HL-60 (cell line): Measurements from ENCODE around the gene RYR3.

Experiments
- DNase-seq, 2 experiments: peaks; one replicate each; pipeline ENCODE4 v3.0.0-alpha.2; 2010 to 2020; ENCODE audit warnings: low read depth in 1 of 2, low spot score in 1 of 2
- H3K27ac ChIP-seq: fragments of 250-450 bp; sonication (Bioruptor Pico); replicated peaks from 2 replicates; pipeline ENCODE4 v1.5.1; 2020; ENCODE audit warnings: mild to moderate bottlenecking, moderate library complexity
- H3K27me3 ChIP-seq: fragments of 250-450 bp; sonication (Bioruptor Pico); 2 replicates; pipeline ENCODE4 v1.5.1; 2021; ENCODE audit warnings: mild to moderate bottlenecking, moderate library complexity; ENCODE audit not compliant: insufficient read depth, poor library complexity, severe bottlenecking
- H3K4me3 ChIP-seq: replicated peaks from 2 replicates; pipeline ENCODE4 v1.5.1; 2011; ENCODE audit warnings: mild to moderate bottlenecking, control low read depth, low read length; ENCODE audit not compliant: insufficient read depth
- GABPA ChIP-seq: IDR thresholded peaks from 2 replicates; pipeline ENCODE4 v1.6.1; 2012; ENCODE audit warnings: low read depth
- POLR2AphosphoS5 ChIP-seq: IDR thresholded peaks from 2 replicates; pipeline ENCODE4 v1.6.1; 2012; ENCODE audit warnings: low read depth
- REST ChIP-seq: IDR thresholded peaks from 2 replicates; pipeline ENCODE4 v1.6.1; 2012; ENCODE audit warnings: low read depth; ENCODE audit not compliant: insufficient replicate concordance
- SPI1 ChIP-seq: IDR thresholded peaks from 2 replicates; pipeline ENCODE4 v1.6.1; 2012; ENCODE audit warnings: low read depth, mild to moderate bottlenecking, borderline replicate concordance
- TF ChIP-seq, protein P1 (sequence below): IDR thresholded peaks from one replicate; pipeline ENCODE4 v1.5.1; 2011; ENCODE audit warnings: low read length, control low read depth, inconsistent platforms; ENCODE audit not compliant: insufficient read depth

Gene RYR3

GRCh38 chr15:33670567-33670966 is 359.8 kb downstream of the RYR3 start:
- DNase-seq: no peak
- no peak overlapping the region for H3K4me3 ChIP-seq
- peaks cover 2% of the 10 kb centered on the region for H3K27me3 ChIP-seq
- H3K27ac ChIP-seq: no peak overlapping the region
- TF ChIP-seq SPI1 (no peak), GABPA (no peak), REST (no peak), POLR2AphosphoS5 (no peak)
- TF ChIP-seq, protein P1, sequence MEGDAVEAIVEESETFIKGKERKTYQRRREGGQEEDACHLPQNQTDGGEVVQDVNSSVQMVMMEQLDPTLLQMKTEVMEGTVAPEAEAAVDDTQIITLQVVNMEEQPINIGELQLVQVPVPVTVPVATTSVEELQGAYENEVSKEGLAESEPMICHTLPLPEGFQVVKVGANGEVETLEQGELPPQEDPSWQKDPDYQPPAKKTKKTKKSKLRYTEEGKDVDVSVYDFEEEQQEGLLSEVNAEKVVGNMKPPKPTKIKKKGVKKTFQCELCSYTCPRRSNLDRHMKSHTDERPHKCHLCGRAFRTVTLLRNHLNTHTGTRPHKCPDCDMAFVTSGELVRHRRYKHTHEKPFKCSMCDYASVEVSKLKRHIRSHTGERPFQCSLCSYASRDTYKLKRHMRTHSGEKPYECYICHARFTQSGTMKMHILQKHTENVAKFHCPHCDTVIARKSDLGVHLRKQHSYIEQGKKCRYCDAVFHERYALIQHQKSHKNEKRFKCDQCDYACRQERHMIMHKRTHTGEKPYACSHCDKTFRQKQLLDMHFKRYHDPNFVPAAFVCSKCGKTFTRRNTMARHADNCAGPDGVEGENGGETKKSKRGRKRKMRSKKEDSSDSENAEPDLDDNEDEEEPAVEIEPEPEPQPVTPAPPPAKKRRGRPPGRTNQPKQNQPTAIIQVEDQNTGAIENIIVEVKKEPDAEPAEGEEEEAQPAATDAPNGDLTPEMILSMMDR: no peak

DNA sequence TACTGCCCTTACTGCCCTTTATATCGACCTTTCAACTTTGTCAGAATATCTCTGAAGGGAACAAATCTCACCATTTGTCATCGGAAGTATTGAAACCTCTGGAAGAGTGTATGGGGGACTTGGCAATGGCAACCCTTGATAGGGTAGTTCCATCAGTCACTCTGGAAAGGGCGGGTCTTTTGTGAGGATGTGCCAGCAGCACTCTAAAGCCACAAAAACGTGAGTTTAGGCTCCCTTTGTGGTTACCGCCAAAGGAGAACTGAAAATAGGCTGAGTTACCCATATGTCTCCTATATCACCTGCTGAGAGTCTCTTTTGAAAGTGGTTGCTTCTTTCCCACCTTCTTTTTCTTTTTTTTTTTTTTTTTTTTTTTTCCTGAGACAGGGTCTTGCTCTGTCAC is 360.7 kb downstream of the RYR3 start:
- no peak for TF ChIP-seq REST
- no peak for TF ChIP-seq SPI1
- TF ChIP-seq, protein P1: no peak
- TF ChIP-seq POLR2AphosphoS5: no peak
- TF ChIP-seq GABPA: no peak
- H3K27me3 ChIP-seq: peaks cover 2% of the 10 kb centered on the region
- H3K4me3 ChIP-seq: no peak overlapping the region
- H3K27ac ChIP-seq: no peak overlapping the region
- DNase-seq: no peak

DNA sequence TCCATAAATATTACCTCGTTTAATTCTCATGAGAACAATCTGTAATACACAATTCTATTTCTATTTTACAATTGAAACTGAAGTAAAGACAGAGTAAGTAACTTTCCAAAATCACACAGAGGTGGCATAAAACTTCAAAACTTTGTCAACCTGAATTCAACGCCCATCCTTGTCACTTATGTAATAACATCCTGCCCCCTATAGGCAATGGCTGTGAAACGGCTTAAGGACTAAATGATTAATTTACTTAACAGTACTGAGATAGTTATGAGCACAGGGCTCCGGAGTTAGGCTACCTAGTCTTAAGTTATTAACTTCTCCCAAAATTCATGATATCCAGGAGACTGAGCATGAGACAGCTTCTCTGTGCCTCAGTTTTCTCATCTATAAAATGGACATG is 364.5 kb downstream of the RYR3 start:
- Histone ChIP-seq H3K4me3 (no peak overlapping the region), H3K27ac (no peak overlapping the region), H3K27me3 (peaks cover 2% of the 10 kb centered on the region)
- TF ChIP-seq GABPA (no peak), REST (no peak)
- TF ChIP-seq, protein P1: peak; percentile 39
- peak in 1 of 2 experiments; percentile 11 for DNase-seq
